Mucosa of stomach (tissue), 1 donor: ENCODE measurements around the gene ZP4.

ENCODE experiments used
- H3K27me3 ChIP-seq: one replicate; pipeline ENCODE4 v1.7.0; 2013; ENCODE audit warnings: mild to moderate bottlenecking, low read length; ENCODE audit not compliant: control insufficient read depth, insufficient read depth
- H3K36me3 ChIP-seq: one replicate; pipeline ENCODE4 v1.7.0; 2013; ENCODE audit warnings: low read length; ENCODE audit not compliant: control insufficient read depth, insufficient read depth
- H3K4me1 ChIP-seq: one replicate; pipeline ENCODE4 v1.7.0; 2013; ENCODE audit warnings: mild to moderate bottlenecking, low read length; ENCODE audit not compliant: control insufficient read depth, insufficient read depth
- H3K4me3 ChIP-seq: one replicate; pipeline ENCODE4 v1.7.0; 2013; ENCODE audit warnings: low read length
- H3K9ac ChIP-seq: one replicate; pipeline ENCODE4 v1.7.0; 2013; ENCODE audit warnings: mild to moderate bottlenecking, low read length, moderate library complexity
- H3K9me3 ChIP-seq: one replicate; pipeline ENCODE4 v1.7.0; 2013; ENCODE audit warnings: mild to moderate bottlenecking, low read length, moderate library complexity; ENCODE audit not compliant: control insufficient read depth
- donor health status: Pancreatic carcinoma.

Gene ZP4

DNA sequence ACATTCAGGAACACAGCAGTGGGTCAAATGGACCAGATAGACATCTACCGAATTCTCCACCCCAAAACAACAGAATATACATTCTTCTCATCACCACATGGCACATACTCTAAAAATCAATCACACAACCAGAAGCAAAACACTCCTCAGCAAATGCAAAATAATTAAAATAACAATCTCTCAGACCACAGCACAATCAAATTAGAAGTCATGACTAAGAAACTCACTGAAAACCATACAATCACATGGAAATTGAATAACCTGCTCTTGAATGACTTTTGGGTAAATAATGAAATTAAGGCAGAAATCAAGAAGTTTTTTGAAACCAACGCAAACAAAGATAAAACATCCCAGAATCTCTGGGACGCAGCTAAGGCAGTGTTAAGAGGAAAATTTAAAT lies 49.2 kb downstream of the ZP4 start:
- H3K9me3 ChIP-seq, result no peaks in the 10 kb centered on the region
- H3K9ac ChIP-seq, result no peak overlapping the region

GRCh38 chr1:237838904-237839534 lies 51.7 kb downstream of the ZP4 start:
- no peak overlapping the region for H3K4me3 ChIP-seq
- H3K27me3 ChIP-seq, result no peaks in the 10 kb centered on the region
- H3K9ac ChIP-seq, result no peak overlapping the region
- H3K36me3 ChIP-seq, result no peaks in the 10 kb centered on the region
- no peaks in the 10 kb centered on the region for H3K4me1 ChIP-seq
- H3K9me3 ChIP-seq, result no peaks in the 10 kb centered on the region

More for the DNA sequence above, 49.2 kb downstream of the ZP4 start:
- no peak overlapping the region for H3K4me3 ChIP-seq
- H3K27me3 ChIP-seq, result no peaks in the 10 kb centered on the region
- H3K36me3 ChIP-seq, result no peaks in the 10 kb centered on the region
- H3K4me1 ChIP-seq, result no peaks in the 10 kb centered on the region

DNA sequence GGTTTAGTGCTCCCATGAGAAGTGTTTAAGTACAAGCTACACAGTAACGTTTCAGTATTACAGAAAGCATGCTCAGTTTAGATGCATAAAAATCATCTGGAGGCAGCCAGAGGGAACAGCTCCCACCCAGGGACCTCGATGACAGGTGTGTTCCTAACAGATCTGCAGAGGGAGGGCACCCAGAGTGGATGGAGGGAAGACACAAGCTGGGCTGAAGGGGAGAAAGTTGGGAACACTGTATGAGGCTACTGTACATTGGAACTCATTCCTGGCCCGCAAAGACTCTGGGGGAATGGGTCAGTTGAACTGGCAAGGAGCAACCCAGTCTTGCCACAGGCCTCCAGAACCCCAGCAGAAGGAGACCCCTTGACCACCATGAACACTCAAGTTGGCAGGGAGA lies 52.4 kb downstream of the ZP4 start:
- Histone ChIP-seq H3K9me3 (no peaks in the 10 kb centered on the region), H3K36me3 (no peaks in the 10 kb centered on the region), H3K27me3 (no peaks in the 10 kb centered on the region), H3K4me3 (no peak overlapping the region), H3K4me1 (no peaks in the 10 kb centered on the region), H3K9ac (no peak overlapping the region)

DNA sequence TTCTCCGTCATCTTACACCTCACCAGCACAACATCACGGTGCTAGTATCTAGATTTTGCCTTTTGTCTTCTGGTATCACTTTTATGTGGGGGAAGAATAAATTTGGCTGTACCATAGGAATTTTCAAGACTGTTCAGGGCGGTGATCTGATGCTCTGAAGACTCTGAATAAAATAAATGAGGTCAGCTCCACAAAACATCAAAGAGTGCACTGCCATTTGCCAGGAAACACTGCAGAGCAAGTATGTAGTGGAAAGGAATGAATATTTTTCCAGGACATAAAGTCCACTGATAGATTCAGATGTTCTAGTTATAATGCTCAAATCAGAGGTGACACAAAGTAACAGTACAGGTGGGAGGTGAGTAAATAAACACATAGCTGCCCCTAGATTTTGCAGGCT lies 56.3 kb downstream of the ZP4 start:
- H3K27me3 ChIP-seq, result no peaks in the 10 kb centered on the region
- no peaks in the 10 kb centered on the region for H3K4me1 ChIP-seq
- no peaks in the 10 kb centered on the region for H3K9me3 ChIP-seq
- no peaks in the 10 kb centered on the region for H3K36me3 ChIP-seq
- no peak overlapping the region for H3K9ac ChIP-seq
- H3K4me3 ChIP-seq, result no peak overlapping the region

DNA sequence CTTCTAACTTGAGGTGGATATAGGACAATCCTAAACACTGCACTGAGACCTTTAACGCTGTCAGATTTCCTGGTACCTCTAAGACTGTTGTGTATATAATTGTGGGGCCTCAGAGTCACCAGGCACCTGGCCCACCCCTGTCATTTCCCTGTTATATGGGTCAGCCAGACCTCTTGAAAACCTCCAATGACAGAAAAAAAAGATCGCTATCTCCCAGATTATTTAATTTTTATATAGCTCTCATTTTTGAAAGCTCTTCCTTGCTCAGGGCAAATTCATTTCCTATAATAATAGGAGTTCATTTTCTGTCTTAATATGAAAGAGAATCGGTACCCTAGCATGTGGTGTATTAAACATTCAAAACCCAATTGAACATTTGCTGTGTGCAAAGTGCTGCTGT lies 56.7 kb downstream of the ZP4 start:
- Histone ChIP-seq H3K36me3 (no peaks in the 10 kb centered on the region), H3K4me3 (no peak overlapping the region), H3K4me1 (no peaks in the 10 kb centered on the region), H3K9me3 (no peaks in the 10 kb centered on the region), H3K27me3 (no peaks in the 10 kb centered on the region), H3K9ac (no peak overlapping the region)

DNA sequence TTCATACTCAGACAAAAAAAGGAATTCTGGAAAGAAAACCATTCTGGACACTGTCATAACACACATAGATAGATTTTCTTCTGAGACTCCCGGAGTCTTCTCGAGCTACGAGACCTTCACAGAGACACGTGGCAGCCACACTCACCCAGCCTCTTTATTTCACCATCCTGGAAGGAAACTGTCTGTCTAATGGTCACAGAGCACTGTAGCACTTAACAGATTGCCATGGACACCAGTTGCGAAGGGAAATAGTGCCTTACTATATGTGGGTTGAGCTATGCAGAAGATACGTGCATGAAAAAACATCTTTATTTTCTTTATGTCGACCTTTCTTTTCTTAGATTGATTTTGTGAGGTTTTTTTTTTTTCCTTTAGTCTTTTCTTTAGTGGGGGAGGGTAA lies 57.9 kb downstream of the ZP4 start:
- no peak overlapping the region for H3K4me3 ChIP-seq
- H3K9ac ChIP-seq, result no peak overlapping the region
- H3K9me3 ChIP-seq, result no peaks in the 10 kb centered on the region
- H3K27me3 ChIP-seq, result no peaks in the 10 kb centered on the region
- H3K36me3 ChIP-seq, result no peaks in the 10 kb centered on the region
- no peaks in the 10 kb centered on the region for H3K4me1 ChIP-seq
